IPS-18a (cell line): ENCODE results near the gene HOMER2.

Experiments used
- H3K27ac ChIP-seq: one replicate; pipeline ENCODE4 v1.5.1; 2013; ENCODE audit warnings: low read length
- H3K27me3 ChIP-seq: one replicate; pipeline ENCODE4 v1.6.1; 2013; ENCODE audit warnings: mild to moderate bottlenecking, low read length; ENCODE audit not compliant: control insufficient read depth, insufficient read depth
- H3K36me3 ChIP-seq: one replicate; pipeline ENCODE4 v1.6.1; 2013; ENCODE audit warnings: low read depth, low read length; ENCODE audit not compliant: control insufficient read depth
- H3K4me1 ChIP-seq: one replicate; pipeline ENCODE4 v1.6.1; 2013; ENCODE audit warnings: low read depth, low read length; ENCODE audit not compliant: control insufficient read depth
- H3K4me3 ChIP-seq: one replicate; pipeline ENCODE4 v1.5.1; 2013; ENCODE audit warnings: low read length
- H3K9ac ChIP-seq: one replicate; pipeline ENCODE4 v1.6.1; 2013; ENCODE audit warnings: mild to moderate bottlenecking, low read length, moderate library complexity
- H3K9me3 ChIP-seq: one replicate; pipeline ENCODE4 v1.6.1; 2013; ENCODE audit warnings: low read depth, low read length; ENCODE audit not compliant: control insufficient read depth

Gene HOMER2

DNA sequence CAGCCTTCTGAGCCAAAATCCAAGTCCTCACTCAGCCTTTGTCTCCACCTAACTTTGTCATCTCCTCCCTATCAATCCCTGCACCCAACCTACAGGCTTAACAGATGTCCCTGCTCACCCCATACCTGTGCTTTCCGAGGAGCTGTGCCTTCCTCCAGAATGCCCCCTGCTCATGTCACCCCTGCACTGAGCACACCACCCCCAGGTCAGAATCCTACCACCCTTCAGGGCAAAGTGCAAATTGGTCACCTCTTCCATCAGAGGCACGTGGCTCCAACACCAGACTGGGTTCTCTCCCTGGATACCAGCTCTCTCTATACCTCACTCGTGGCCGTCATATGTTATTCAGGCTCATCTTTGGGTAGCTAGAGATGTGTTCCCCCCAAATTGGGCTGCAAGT is 29.8 kb downstream of the HOMER2 start:
- Histone ChIP-seq H3K9ac (no peak overlapping the region), H3K4me1 (no peaks in the 10 kb centered on the region), H3K9me3 (no peaks in the 10 kb centered on the region), H3K4me3 (no peak overlapping the region), H3K27me3 (no peaks in the 10 kb centered on the region), H3K36me3 (no peaks in the 10 kb centered on the region), H3K27ac (no peak overlapping the region)

DNA sequence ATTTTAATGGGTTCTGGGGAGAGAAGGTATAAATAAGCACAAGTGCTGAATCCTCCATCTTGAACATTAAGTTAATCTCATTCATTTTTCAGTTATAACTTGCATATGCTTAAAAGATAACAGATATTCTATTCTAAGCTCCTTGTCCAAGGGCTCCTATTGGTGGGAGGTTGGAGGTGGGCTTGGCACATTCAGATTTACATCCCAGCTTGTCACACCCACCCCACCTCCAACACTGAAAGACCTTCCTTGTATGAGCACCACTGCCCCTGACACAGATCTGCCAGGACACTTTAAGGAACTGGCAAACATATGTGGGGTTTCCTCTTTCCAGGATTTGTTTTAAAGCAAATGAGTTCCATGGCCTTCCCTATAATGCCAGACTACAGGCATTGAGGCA is 30.6 kb downstream of the HOMER2 start:
- no peaks in the 10 kb centered on the region for H3K36me3 ChIP-seq
- no peak overlapping the region for H3K4me3 ChIP-seq
- no peak overlapping the region for H3K9ac ChIP-seq
- no peaks in the 10 kb centered on the region for H3K4me1 ChIP-seq
- H3K27me3 ChIP-seq: no peaks in the 10 kb centered on the region
- no peaks in the 10 kb centered on the region for H3K9me3 ChIP-seq
- no peak overlapping the region for H3K27ac ChIP-seq

DNA sequence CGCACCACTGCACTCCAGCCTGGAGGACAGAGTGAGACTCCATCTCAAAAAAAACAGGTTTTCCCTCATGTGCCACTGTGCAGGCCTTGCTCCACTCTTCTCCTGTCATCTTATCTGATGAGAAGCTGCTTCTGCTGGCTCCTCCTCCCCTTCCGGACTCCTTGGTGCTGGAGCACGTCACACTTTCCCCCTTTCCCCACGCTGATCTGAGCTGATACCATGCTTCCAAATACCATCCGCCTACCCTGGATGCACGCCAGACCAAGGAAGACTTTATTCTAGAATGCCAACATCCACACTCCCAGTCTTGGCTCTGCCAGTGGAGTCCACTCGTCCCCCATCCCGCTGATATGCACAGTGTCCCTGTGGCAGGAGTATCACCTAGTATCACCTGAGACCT is 31.3 kb downstream of the HOMER2 start:
- H3K4me3 ChIP-seq: no peak overlapping the region
- H3K36me3 ChIP-seq: no peaks in the 10 kb centered on the region
- no peaks in the 10 kb centered on the region for H3K4me1 ChIP-seq
- no peaks in the 10 kb centered on the region for H3K27me3 ChIP-seq
- no peak overlapping the region for H3K27ac ChIP-seq
- H3K9ac ChIP-seq: no peak overlapping the region
- no peaks in the 10 kb centered on the region for H3K9me3 ChIP-seq

GRCh38 chr15:82919231-82919886 is 33.2 kb downstream of the HOMER2 start:
- no peaks in the 10 kb centered on the region for H3K4me1 ChIP-seq
- no peaks in the 10 kb centered on the region for H3K9me3 ChIP-seq
- H3K27me3 ChIP-seq: no peaks in the 10 kb centered on the region
- H3K9ac ChIP-seq: no peak overlapping the region
- H3K4me3 ChIP-seq: no peak overlapping the region
- no peaks in the 10 kb centered on the region for H3K36me3 ChIP-seq
- no peak overlapping the region for H3K27ac ChIP-seq

- H3K4me1 ChIP-seq: no peaks in the 10 kb centered on the region
- no peak overlapping the region for H3K27ac ChIP-seq
- no peaks in the 10 kb centered on the region for H3K36me3 ChIP-seq
- no peaks in the 10 kb centered on the region for H3K9me3 ChIP-seq
- H3K27me3 ChIP-seq: no peaks in the 10 kb centered on the region
- no peak overlapping the region for H3K9ac ChIP-seq
- no peak overlapping the region for H3K4me3 ChIP-seq
Measured at GRCh38 chr15:82918607-82919230, 33.8 kb downstream of the HOMER2 start.

DNA sequence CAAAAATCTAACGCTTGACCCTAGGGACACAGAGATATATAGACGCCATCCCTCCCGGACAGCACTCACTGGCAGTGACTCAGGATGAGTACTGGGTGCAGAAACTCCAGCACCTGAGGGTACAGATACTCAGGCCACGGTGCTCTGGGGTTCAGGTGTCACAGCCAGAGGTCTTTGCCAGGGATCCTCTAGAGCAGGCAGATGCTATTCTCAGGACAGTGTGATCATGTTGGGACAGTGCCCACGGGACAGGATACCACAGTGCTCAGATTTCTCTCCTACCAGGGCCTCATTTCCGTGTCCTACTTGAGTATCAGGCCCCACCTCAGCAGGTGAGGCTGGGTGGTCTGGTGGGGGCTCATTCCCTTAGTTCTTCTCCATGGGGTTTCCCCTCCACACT is 34.4 kb downstream of the HOMER2 start:
- no peaks in the 10 kb centered on the region for H3K27me3 ChIP-seq
- H3K27ac ChIP-seq: no peak overlapping the region
- no peaks in the 10 kb centered on the region for H3K4me1 ChIP-seq
- no peak overlapping the region for H3K9ac ChIP-seq
- H3K9me3 ChIP-seq: no peaks in the 10 kb centered on the region
- H3K36me3 ChIP-seq: no peaks in the 10 kb centered on the region
- no peak overlapping the region for H3K4me3 ChIP-seq

DNA sequence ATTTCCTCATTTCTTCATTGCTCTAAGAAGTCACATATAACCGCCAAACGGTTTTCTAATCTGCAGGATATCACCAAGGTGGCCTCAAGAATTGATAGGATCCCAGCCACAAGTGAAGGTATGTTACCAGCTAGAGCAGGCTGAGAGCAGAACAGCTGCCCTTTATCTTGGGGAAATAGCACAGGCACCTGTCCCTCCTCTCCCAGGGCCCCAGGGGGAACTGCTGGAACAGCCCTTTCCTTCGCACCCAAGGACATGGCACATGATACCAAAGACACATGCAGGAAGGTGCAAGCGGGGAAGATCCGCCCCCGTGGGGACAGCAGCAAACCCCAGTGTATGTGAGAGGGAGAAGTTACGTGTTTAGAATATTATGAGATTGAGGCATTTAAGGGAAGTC is 35.3 kb downstream of the HOMER2 start:
- Histone ChIP-seq H3K27ac (no peak overlapping the region), H3K4me3 (no peak overlapping the region), H3K27me3 (no peaks in the 10 kb centered on the region), H3K9me3 (no peaks in the 10 kb centered on the region), H3K9ac (no peak overlapping the region), H3K4me1 (no peaks in the 10 kb centered on the region), H3K36me3 (no peaks in the 10 kb centered on the region)

- Histone ChIP-seq H3K27ac (no peak overlapping the region), H3K9ac (no peak overlapping the region), H3K4me1 (no peaks in the 10 kb centered on the region), H3K9me3 (no peaks in the 10 kb centered on the region), H3K4me3 (no peak overlapping the region), H3K36me3 (no peaks in the 10 kb centered on the region), H3K27me3 (no peaks in the 10 kb centered on the region)
Measured at GRCh38 chr15:82916161-82916952, 36.2 kb downstream of the HOMER2 start.

- no peak overlapping the region for H3K4me3 ChIP-seq
- no peak overlapping the region for H3K27ac ChIP-seq
- H3K4me1 ChIP-seq: no peaks in the 10 kb centered on the region
- no peaks in the 10 kb centered on the region for H3K27me3 ChIP-seq
- no peaks in the 10 kb centered on the region for H3K9me3 ChIP-seq
- H3K36me3 ChIP-seq: no peaks in the 10 kb centered on the region
- no peak overlapping the region for H3K9ac ChIP-seq
Measured at GRCh38 chr15:82914396-82914795, 38.1 kb downstream of the HOMER2 start.

- no peaks in the 10 kb centered on the region for H3K36me3 ChIP-seq
Measured at GRCh38 chr15:82911458-82911857, 41.1 kb downstream of the HOMER2 start.

GRCh38 chr15:82910721-82911120 is 41.8 kb downstream of the HOMER2 start:
- Histone ChIP-seq H3K27me3 (no peaks in the 10 kb centered on the region), H3K9ac (no peak overlapping the region), H3K4me1 (no peaks in the 10 kb centered on the region)

More at GRCh38 chr15:82911458-82911857, 41.1 kb downstream of the HOMER2 start:
- no peak overlapping the region for H3K9ac ChIP-seq
- H3K27me3 ChIP-seq: no peaks in the 10 kb centered on the region
- no peak overlapping the region for H3K4me3 ChIP-seq
- no peak overlapping the region for H3K27ac ChIP-seq
- no peaks in the 10 kb centered on the region for H3K9me3 ChIP-seq
- H3K4me1 ChIP-seq: no peaks in the 10 kb centered on the region

More at GRCh38 chr15:82910721-82911120, 41.8 kb downstream of the HOMER2 start:
- Histone ChIP-seq H3K9me3 (no peaks in the 10 kb centered on the region), H3K36me3 (no peaks in the 10 kb centered on the region), H3K27ac (no peak overlapping the region), H3K4me3 (no peak overlapping the region)
